Stimulated activated CD4-positive, alpha-beta T cell treated with anti-CD3 and anti-CD28 coated beads, Interleukin-12 subunit alpha, Interleukin-12 subunit beta, amount 100 ng/mL, for 4 hours (primary cell): Measurements from ENCODE around the gene MICOS13.
"Not testable (repeated sequence)": the region's sequence is repeated elsewhere in the genome, so short reads cannot be mapped to it uniquely, and the experiment has no call there.

ENCODE experiments used
- DNase-seq: peaks from one replicate; pipeline ENCODE4 v3.0.0-alpha.2; 2020

The MICOS13 gene

GRCh38 chr19:5680437-5681368 is at the start of gene MICOS13, which contains the start of gene HSD11B1L:
Gene MICOS13 (minus strand): TSS chr19:5680516. CDS start chr19:5680486, 30 bp downstream.
Gene HSD11B1L (plus strand): TSS chr19:5681027. CDS start chr19:5684833, 3,806 bp downstream.
- peak; percentile 97 for DNase-seq

GRCh38 chr19:5727453-5728050 is 47.2 kb upstream of the MICOS13 start:
- no peak for DNase-seq

- DNase-seq: peak; percentile 98
These were observed 39.9 kb upstream of the MICOS13 start, which contains the start of the genes CATSPERD and LONP1 for GRCh38 chr19:5719961-5720790. Gene CATSPERD (plus strand): TSS chr19:5720637. CDS start chr19:5720738, 101 bp downstream. Gene LONP1 (minus strand): TSS chr19:5720146. CDS start chr19:5720132, 14 bp downstream.

- DNase-seq: no peak
These were observed 39.1 kb upstream of the MICOS13 start for GRCh38 chr19:5719274-5719960.

- DNase-seq: peak; percentile 44
These were observed 38.4 kb upstream of the MICOS13 start for GRCh38 chr19:5718579-5719273.

- peak; percentile 47 for DNase-seq
These were observed 37.8 kb upstream of the MICOS13 start for GRCh38 chr19:5718037-5718578.

- no peak for DNase-seq
These were observed 37.1 kb upstream of the MICOS13 start for GRCh38 chr19:5717215-5717935.

- DNase-seq: no peak
These were observed 34.5 kb upstream of the MICOS13 start for GRCh38 chr19:5714816-5715215.

- DNase-seq: no peak
These were observed 32.9 kb upstream of the MICOS13 start for GRCh38 chr19:5713228-5713627.

- DNase-seq: no peak
These were observed 31.4 kb upstream of the MICOS13 start for GRCh38 chr19:5711713-5712161.

- no peak for DNase-seq
These were observed 30.7 kb upstream of the MICOS13 start for GRCh38 chr19:5711025-5711424.

GRCh38 chr19:5707576-5708575 is 27.6 kb upstream of the MICOS13 start:
- no peak for DNase-seq

- DNase-seq: no peak
These were observed 26.7 kb upstream of the MICOS13 start for GRCh38 chr19:5706876-5707573.

GRCh38 chr19:5705552-5705951 is 25.2 kb upstream of the MICOS13 start:
- no peak for DNase-seq

- no peak for DNase-seq
These were observed 23.8 kb upstream of the MICOS13 start for GRCh38 chr19:5703819-5704818.

- DNase-seq: not testable (repeated sequence)
These were observed 21.7 kb upstream of the MICOS13 start for GRCh38 chr19:5702053-5702410.

- DNase-seq: no peak
These were observed 20.3 kb upstream of the MICOS13 start for GRCh38 chr19:5700455-5701092.
